K562 (cell line): Measurements from ENCODE around the gene C21orf58. TPM values are rescaled to one million over a fixed set of nuclear protein-coding genes. Genes with fewer than 3 reads are reported as not detected.
A peak's percentile ranks its signal among the peaks of the same experiment; 100 is the strongest.

Experiments used
- COPS2 ChIP-seq: fragments of 450-650 bp; conservative IDR thresholded peaks from 2 replicates; pipeline ENCODE4 v1.6.1; 2016; ENCODE audit warnings: mild to moderate bottlenecking, moderate library complexity
- ERF ChIP-seq: fragments of 450-650 bp; formaldehyde crosslinking; IDR thresholded peaks from 2 replicates; pipeline ENCODE4 v1.4.0; 2020; ENCODE audit warnings: mild to moderate bottlenecking, mixed read lengths
- HNRNPUL1 ChIP-seq: fragments of 200-400 bp; formaldehyde crosslinking; IDR thresholded peaks from 2 replicates; pipeline ENCODE4 v1.6.1; 2017; ENCODE audit warnings: low read length
- HOXB6 ChIP-seq: fragments of 250-450 bp; sonication (Bioruptor Pico); IDR thresholded peaks from 2 replicates; pipeline ENCODE4 v1.5.1; 2022; ENCODE audit warnings: mild to moderate bottlenecking, borderline replicate concordance
- NFIX ChIP-seq: fragments of 250-450 bp; sonication (Bioruptor Pico); IDR thresholded peaks from 2 replicates; pipeline ENCODE4 v1.4.0; 2020; ENCODE audit warnings: low read depth, mild to moderate bottlenecking, moderate library complexity
- PHF20 ChIP-seq: fragments of 450-650 bp; IDR thresholded peaks from 2 replicates; pipeline ENCODE4 v1.6.1; 2018; ENCODE audit not compliant: partially characterized antibody
- REST ChIP-seq, 2 experiments: fragments of 450-650 bp; formaldehyde crosslinking in 1 of 2; IDR thresholded peaks; 2 replicates each; pipeline versions ENCODE4 v1.4.0 to v1.6.1; 2014 to 2020; ENCODE audit warnings: mild to moderate bottlenecking in 2 of 2, borderline replicate concordance in 1 of 2, low read depth in 1 of 2
- RFX1 ChIP-seq: fragments of 450-650 bp; IDR thresholded peaks from 2 replicates; pipeline ENCODE4 v1.6.1; 2016; ENCODE audit warnings: mild to moderate bottlenecking, moderate library complexity
- TFE3 ChIP-seq: fragments of 450-650 bp; formaldehyde crosslinking; IDR thresholded peaks from 2 replicates; pipeline ENCODE4 v1.4.0; 2020; ENCODE audit warnings: mild to moderate bottlenecking, mixed read lengths
- TGIF2 ChIP-seq: sonication (generic); formaldehyde crosslinking; IDR thresholded peaks from 2 replicates; pipeline ENCODE4 v1.8.1; 2022; ENCODE audit warnings: mild to moderate bottlenecking, missing genetic modification reagents, moderate library complexity
- ZNF79 ChIP-seq: fragments of 250-450 bp; sonication (Bioruptor Pico); IDR thresholded peaks from 2 replicates; pipeline ENCODE4 v1.4.0; 2020; ENCODE audit warnings: low read depth, mild to moderate bottlenecking, moderate library complexity
- polyA plus RNA-seq, 8 experiments: library from polyadenylated mRNA; depleted of rRNA in 4 of 8; stranded (reverse) in 5 of 8; unstranded in 3 of 8; fragments of >200 nt; fragmentation: Nextera tagmentation in 2 of 8; fragmentation: Illumina TruSeq in 1 of 8; extraction: Ambion mirVana in 2 of 8; extraction: Trizol in 1 of 8; gene quantifications; 2 replicates each; pipeline versions ENCODE4 v1.2.1 to v1.2.3, GENCODE V29; 2011 to 2014; ENCODE audit warnings: inconsistent platforms in 1 of 8, missing spikeins in 1 of 8
- total RNA-seq, 7 experiments: library from RNA; depleted of rRNA in 6 of 7; stranded (reverse); fragments of >200 nt in 6 of 7; fragmentation: Illumina TruSeq in 2 of 7; extraction: Trizol in 2 of 7; gene quantifications; 2 replicates each; pipeline versions ENCODE4 v1.2.1 to v1.2.3, GENCODE V29; 2011 to 2021; ENCODE audit warnings: low replicate concordance in 1 of 7
- TF ChIP-seq, protein P1 (sequence below): fragments of 450-650 bp; IDR thresholded peaks from 2 replicates; pipeline ENCODE4 v1.7.1; 2018; ENCODE audit warnings: mild to moderate bottlenecking, low read depth; ENCODE audit not compliant: partially characterized antibody

The C21orf58 gene
- total and polyA plus RNA-seq, 9 of the 15 experiments (the other 6 are each of a cell fraction or from before 2014, with no cell fraction given) = 1.2 to 30.5 (median 12.4) TPM

DNA sequence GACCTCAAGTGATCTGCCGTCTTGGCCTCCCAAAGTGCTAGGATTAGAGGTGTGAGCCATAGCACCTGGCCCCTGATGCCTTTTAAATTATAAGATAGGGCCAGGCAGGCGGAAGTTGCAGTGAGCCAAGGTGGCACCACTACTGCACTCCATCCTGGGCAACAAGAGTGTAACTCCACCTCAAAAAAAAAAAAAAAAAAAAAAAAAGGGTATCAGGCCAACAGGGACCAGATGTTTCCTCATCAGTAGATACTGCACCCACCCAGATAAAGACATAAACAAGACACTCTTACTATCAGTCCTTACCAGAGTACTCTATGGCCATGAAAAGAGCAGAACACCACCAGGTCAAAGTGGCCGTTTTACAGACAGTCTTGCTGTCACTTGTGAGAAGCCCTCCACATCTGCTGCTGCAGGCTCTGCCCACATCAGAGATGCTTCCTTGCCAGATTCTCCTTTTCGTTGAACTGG is 3.3 kb downstream of the C21orf58 start (continued):
- TF ChIP-seq REST (IDR thresholded peaks at IDR 0.05; ENCODE audit: borderline replicate concordance) (0 out of 2 replicates have a peak, but pooled peaks have one; percentile 16), REST (CRISPR knock-in tag; IDR thresholded peaks at IDR 0.05; ENCODE audit: low read depth) (no peak), TFE3 (no peak), RFX1 (no peak), ERF (CRISPR knock-in tag) (no peak), TGIF2 (no peak), COPS2 (no peak), PHF20 (no peak), HOXB6 (no peak), NFIX (CRISPR knock-in tag) (no peak), HNRNPUL1 (no peak), ZNF79 (CRISPR knock-in tag) (no peak)
- TF ChIP-seq, protein P1, sequence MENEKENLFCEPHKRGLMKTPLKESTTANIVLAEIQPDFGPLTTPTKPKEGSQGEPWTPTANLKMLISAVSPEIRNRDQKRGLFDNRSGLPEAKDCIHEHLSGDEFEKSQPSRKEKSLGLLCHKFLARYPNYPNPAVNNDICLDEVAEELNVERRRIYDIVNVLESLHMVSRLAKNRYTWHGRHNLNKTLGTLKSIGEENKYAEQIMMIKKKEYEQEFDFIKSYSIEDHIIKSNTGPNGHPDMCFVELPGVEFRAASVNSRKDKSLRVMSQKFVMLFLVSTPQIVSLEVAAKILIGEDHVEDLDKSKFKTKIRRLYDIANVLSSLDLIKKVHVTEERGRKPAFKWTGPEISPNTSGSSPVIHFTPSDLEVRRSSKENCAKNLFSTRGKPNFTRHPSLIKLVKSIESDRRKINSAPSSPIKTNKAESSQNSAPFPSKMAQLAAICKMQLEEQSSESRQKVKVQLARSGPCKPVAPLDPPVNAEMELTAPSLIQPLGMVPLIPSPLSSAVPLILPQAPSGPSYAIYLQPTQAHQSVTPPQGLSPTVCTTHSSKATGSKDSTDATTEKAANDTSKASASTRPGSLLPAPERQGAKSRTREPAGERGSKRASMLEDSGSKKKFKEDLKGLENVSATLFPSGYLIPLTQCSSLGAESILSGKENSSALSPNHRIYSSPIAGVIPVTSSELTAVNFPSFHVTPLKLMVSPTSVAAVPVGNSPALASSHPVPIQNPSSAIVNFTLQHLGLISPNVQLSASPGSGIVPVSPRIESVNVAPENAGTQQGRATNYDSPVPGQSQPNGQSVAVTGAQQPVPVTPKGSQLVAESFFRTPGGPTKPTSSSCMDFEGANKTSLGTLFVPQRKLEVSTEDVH = peak; percentile 57
